GM12872 (cell line): ENCODE data around the gene PRICKLE1.

Experiments used
- CTCF ChIP-seq: IDR thresholded peaks from 3 replicates; pipeline ENCODE4 v1.5.1; 2011; ENCODE audit warnings: low read depth, mild to moderate bottlenecking, low read length, moderate library complexity; ENCODE audit not compliant: insufficient read depth

The PRICKLE1 gene

GRCh38 chr12:42582498-42582897 lies 7.0 kb downstream of the PRICKLE1 start:
- no peak for TF ChIP-seq CTCF

DNA sequence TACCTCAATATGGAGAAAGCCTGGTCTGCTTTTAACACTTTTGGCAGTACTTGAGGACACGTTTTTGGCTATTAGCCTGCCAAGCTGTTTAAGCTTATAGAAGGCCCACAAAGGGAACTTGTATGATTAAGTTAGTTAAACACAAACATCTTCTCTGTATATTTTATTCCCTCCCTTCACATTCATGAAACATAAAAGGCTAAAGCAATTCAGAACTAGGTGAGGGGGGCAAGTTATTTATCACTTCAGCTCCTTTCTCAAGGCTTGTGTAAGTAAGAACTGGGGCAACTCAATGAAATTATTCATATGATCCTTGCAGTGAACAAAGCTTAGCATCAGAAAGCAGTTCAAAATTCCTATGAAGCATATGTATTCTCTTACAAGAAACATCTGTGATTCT lies 7.5 kb downstream of the PRICKLE1 start:
- TF ChIP-seq CTCF: no peak

GRCh38 chr12:42576374-42576773 lies 13.2 kb downstream of the PRICKLE1 start:
- no peak for TF ChIP-seq CTCF

- TF ChIP-seq CTCF: no peak
Observed at GRCh38 chr12:42575717-42576116, 13.8 kb downstream of the PRICKLE1 start.

GRCh38 chr12:42574851-42575266 lies 14.7 kb downstream of the PRICKLE1 start:
- no peak for TF ChIP-seq CTCF

- no peak for TF ChIP-seq CTCF
Observed at GRCh38 chr12:42571327-42572009, 18.1 kb downstream of the PRICKLE1 start.

- TF ChIP-seq CTCF: no peak
Observed at GRCh38 chr12:42570076-42570475, 19.5 kb downstream of the PRICKLE1 start.
